HG03175 (cell line): ENCODE measurements around the gene TMEM9.

Source experiments
- ATAC-seq: cut with Tn5 transposase; IDR thresholded peaks from one replicate; pipeline ENCODE4 v1.9.1; 2021; ENCODE audit warnings: mild to moderate bottlenecking, moderate library complexity; ENCODE audit not compliant: unreplicated experiment

Gene TMEM9

DNA sequence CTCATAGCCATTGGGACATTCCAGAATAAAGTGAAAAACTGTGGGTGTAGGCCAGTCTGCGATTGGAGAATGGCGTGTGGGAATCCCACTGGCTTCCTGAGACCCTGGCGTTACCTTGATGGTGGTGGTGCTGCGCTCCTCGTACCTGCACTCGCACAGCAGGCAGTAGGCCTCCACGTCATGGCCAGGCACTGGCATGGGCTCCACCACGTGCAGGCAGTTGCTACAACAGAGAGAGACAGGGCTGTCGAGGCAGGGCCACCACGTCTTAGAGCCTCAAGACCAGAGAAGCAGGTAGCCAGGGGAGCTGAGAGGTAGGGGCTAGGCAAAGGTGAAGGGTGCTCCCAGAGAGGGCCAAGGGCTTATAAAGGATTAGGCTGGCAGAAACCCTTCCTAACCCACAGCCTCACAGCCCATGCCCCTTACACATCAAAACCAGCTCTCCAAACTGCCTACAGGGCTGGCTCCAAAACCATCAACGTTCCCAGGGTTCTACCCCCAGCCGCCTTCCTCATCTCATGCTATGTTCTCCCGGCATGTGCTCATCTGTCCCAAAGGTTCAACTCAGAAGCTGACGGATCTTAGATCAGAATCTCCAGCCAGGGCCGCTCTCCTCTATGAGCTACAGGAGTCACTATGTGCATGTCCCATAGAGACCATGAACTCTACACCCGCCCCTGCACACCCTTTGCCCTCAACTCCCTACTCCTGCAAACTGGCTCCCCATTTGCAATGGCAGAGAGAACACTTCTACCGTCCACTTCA lies 7.5 kb downstream of the TMEM9 start:
- ATAC-seq: no peak

DNA sequence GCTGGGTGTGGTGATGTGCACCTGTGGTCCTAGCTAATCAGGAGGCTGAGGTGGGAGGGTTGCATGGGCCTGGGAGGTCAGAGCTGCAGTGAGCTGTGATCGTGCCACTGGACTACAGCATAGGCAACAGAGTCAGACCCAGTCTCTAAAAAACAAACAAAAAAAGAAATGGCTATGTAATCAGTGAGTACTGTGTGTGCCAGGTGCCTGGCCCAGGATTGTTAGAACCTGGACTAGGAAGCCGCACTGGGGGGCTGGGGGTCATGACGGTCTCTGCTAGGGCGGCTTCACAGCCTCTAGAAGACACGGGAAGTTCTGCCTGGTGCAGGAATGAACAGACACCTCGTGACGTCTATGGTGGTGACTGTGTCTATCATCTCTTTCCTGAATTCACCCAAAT lies 8.5 kb downstream of the TMEM9 start:
- ATAC-seq: no peak

DNA sequence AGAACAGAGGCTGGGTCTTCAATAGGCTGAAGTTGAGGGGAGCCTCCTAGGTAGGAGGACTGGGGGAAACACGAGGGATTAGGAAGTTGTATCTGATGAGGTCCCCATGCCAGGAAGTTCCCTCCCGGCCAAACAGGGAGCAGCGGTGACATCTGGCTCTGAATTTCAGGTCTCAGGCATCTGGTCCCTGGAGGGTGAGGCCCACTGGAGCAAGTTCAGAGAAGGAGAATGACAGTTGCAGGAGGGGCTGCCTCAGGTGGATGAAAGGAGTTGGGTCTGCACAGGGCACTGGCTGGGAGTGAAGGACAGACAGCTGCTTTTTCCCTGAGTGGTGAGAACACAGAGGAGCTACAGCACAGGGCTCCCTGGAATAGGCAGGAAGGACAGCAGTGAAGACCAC lies 9.1 kb downstream of the TMEM9 start:
- ATAC-seq: no peak

DNA sequence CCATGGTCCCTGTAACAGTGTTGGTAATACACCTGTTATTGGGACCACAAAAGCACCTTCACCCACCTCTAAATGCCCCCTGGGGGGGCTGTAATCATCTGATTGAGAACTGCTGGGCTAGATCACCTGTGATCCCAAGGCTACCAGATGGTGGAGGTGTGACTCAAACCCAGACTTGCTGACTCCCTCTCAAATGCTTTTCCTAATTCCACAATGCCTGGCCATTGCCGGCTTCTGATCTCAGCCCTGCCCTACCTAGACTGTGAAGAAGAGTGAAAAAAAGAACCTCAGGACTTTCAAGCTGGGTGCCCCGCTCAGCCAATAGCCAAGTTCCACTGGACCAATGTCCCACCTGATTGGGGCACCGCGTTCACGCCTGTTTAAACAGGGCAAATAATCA lies 9.6 kb downstream of the TMEM9 start:
- no peak for ATAC-seq

DNA sequence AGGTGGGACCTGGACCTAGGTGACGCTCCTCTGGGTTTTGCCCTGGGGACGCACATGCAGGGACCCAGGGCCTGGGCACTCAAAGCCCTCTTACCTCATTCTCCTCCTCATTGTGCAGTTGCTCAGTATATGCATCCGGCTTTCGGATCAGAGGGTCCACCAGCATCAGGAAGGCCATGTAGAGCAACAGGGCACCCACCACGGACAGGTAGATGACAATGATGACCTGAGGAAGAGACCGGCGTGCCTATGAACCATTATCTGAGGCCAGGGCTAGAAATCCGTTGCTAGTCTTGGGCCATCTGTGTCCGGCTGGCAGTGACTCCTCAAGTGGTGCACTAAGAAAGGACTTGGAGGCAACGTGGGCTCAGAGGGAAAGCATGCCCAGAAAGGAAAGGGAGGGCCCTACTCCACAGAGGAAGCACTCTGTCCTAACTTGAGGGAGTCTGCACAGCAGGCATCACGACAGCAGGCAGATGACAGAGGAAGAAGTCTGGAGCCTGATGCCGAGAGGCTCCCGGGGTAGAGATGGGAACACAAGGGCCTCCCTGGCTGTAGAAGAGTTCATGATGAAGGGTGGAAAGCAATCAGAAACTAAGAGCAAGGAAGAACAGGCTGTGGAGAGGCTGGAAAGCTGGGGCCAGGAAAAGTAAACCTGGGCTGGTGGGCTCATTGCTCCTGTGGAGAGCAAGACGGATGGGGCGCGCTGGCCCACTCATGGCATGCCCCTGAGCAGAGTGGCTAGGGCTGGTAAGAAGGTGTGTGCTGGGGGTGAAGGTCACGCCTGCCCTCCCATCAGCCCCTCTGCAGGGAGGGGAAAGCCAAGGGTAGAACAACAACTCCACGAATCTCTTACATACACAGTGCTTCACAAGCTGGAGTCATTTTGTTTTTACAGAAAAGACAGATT lies 10.3 kb downstream of the TMEM9 start:
- no peak for ATAC-seq

DNA sequence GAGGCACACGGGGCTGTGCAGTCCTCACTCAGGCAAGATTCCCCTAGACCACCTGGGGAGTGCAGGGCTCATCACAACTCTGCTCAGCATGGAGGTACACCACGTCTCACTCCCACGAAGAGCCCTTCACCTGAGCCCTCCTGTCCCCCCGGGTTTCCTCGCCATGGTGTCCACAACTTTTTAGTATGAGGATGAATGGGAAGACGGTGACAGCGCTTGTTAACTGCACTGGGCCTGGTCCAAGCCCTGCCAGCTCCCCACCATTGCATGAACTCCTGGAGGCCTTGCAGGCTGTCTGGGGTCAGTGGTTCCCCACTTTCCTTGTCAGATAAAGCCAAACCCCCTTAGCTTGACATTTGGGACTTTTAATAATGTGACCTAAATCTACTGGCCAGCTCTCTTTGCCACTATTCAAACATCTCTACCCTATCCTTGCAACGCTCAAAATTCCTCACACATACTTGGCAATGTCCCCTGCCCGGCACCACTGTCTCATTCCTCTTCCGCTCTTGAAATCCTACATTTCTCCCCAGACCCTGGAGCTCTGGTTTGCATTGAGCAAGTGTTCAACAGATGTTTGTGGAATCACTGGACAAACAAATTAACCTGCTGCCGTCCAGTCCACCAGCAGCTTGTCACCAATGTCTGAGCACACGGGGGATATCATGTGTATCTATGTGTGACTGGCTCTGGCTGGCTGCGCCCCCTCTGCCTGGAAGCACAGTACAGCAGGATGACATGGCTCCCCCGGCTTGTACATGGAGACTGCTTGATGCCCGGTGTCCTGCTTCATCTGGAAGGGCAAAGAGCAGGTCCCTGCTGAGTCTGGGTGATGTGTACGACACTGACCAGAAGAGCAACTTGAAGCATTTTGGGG lies 11.2 kb downstream of the TMEM9 start:
- ATAC-seq: no peak

DNA sequence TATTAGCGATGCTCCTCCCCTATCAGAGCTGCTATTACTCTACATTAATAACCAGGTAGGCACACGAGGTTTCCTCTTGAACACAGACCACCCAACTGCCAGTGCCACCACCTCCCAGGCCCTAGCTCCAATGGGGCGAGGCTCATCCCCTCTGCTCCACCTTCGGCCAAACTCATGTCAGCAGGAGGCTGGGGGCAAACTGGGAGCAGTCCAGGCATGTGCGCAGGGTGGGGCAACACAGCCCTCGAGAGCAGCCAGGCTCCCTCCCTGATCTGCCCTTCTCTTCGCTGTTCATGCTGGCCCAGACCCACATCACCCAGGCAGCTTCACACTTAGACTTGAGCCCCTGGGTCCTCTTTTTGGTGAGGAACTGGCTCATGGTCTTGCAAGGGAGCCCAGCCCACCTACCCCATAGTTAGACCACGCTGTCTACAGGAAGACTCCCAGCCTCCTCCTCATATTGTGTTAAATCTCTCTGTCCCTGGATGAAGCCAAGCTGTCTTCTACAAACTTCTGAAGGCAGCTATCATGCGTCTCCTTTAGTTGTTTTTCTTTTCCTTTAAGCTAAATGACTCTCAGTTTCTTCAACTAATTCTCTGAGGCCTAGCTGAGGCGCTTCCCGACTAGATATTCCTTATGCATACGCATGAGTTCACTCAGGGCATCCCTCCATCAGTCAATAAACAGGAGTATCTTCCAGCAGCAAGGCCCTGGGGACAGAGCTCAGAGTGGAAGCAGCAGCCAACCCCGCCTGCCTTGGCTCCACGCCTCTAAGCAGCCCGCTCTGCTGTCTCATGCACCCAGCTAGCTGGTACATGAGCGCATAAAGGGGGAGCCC lies 12.0 kb downstream of the TMEM9 start:
- ATAC-seq: no peak

DNA sequence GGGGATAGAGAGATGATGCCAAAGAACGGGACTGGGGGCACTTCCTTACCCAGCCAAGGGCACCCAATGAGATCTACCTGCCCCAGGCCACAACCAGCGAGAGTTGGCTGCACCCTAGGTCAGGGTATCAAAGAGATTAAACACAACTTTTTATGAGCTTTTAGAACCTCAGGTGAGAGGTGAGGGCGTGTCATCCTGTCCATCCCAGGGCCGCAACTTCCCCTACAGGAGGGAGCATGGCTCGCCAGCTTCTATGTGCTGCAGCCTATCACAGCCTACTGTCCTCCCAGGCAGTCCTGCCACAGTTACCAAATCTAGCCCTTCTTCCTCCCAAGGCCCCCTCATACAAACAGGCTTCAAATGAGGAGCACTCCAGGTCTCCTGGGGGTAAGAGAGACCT lies 12.9 kb downstream of the TMEM9 start:
- ATAC-seq: no peak

DNA sequence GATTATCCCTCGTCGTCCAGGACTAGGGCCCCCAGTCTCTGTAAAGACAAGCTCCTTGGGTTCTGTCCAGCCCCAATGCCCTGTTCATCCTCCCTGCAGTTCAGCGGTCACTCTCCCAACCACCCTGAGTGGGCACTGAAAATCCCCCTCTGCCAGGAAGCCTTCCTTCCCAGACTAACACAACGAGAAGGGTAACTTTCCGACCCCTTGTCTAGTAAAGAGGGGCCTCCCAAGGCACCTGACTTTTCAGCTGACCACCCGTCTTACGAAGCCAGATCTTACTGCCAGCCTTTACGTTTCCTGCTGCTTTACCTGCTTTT lies 13.4 kb downstream of the TMEM9 start:
- ATAC-seq: no peak

DNA sequence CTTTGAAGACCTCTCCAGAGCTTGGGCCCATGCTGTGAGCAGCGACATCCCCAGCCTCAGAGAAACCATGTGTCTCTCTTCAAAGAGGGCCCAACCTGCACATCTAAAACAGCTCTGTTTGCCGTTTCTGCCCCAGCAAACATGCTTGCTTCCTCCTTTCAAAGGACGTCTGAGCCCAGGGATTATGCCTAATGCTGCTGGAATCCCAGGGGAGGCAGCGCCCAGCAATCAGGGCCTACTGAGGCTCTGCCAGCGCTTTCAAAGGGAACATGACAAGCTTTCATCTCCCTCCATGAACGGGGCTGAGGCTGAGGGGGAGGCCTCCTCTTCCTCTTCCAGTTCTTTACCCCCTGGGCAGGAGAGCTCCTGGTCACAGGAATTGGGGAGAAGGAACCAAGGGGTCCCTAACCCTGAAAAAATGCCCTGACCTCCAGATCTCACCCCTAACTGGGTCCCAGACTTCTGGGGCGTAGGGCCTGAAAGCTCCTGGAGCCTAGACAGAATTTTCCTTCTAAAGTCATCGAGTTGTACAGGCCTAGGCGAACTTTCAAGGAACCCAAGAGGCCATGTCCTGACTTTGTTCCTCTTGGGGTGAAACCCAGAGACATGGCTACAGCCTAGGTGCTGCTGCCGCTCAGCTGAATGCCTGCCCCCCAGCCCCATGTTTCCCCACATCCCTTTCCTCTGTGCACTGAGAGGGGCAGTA lies 13.9 kb downstream of the TMEM9 start:
- no peak for ATAC-seq

DNA sequence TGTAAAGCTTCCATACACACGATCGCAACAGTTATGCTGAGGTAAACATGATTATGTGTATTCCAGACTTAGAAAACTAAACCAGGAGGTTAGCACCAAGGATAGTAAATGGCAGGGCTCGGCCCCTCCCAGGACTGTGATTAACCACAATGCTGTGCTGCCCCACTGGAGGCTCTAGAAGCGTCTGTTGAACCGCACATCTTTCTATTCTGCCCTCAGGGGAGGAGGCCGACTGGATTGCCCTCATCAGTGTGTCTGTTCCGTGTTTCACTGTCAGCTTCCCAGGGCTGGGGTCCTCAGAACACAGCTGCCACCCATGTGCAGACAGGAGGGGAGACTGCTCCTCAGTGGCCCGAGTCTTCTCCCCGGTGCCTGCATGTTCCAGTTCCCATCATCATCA lies 14.5 kb downstream of the TMEM9 start:
- no peak for ATAC-seq

DNA sequence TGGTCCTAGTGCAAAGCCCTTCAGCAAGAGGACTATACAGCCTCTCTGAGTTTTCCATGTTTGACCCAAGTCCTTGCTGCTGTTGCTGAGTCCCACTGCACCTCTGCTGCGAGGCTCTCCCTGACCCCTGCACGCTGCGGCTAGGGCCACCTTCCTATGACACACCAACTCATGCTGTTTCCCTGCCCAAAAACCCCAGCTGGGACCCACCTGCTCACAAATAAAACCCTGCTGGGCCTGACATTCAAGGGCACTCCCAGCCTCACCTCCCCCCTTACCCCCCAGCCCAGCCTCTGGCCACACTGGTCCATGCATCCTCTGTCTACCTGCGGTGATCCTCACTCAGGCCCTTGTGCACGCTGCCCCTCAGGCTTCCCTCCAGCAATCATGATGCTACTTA lies 15.0 kb downstream of the TMEM9 start:
- ATAC-seq: no peak

DNA sequence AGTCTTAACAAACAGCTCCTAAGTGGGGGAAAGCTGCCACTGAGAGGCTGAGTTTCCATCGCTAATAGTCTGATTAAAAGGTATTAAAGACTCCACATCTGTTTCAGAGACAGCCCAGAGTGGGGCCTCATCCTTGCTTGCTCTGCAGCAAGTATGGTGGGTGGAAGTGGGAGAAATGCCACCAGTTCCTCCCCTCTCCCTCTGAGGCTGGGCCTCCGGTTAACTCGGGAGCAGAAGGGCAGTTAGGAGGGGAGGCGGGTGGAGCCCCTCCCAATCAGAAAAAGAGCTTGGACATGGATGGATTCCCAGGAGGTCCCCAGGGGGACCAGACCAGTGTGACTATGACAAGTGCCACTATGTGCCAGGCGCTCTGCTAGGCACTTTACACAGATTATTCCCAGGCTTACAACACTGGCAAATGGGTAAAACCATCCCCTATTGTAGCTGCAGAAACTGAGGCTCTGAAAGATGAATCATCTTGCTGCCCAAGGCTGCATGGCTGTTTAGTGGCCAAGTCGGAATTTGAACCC lies 15.9 kb downstream of the TMEM9 start:
- ATAC-seq: no peak

DNA sequence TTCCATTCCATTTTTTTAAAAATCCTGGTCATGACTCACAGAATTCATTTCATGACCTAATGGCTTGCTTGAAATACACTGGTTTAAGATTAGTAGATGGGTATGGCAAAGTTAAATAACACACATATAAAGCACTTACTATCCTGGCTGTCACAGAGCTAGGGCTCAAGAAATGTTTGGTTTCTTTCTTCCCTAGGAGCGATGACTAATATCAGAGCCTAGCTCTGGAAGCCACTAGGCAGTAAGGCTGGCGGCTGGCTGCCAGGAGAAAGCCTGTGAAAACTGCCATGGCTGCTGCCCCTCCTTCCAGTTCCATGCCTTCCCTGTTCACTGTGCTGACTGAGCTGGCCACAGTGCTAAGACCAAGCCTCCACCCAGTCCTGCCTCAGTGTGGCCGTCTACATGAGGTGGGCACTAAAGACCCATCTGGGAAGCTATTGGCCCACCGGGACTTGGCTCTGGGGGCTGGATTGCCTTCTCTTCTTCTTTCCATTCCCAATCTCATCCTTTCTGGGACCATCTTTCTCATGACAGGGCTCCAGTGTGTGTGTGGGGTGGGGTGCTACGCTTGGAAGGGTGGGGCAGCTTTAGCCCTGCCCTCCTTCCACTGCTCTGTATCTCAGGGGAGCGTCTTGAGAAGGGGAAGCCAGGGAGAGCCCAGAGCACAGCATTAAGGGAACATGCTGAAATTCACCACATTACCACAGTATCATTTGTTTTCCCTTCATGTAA lies 16.5 kb downstream of the TMEM9 start:
- ATAC-seq: no peak

DNA sequence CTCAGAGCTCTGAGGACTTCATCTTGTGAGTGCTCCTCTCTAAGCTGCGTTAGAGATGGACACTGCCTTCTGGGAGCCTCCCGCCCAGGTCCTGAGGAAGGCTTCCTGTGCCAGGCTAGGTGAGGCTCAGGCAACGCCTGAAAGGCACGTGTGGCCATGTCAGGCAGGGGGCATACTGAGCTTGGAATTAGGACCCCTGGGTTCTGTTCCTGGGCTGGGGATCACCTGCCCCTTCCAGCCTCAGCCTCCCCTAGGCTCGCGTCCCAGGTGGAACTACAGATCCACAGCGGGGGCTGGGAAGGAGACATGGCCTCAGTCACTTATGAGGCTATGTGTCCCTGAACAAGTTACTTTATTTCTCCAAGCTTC lies 17.3 kb downstream of the TMEM9 start:
- ATAC-seq: no peak

DNA sequence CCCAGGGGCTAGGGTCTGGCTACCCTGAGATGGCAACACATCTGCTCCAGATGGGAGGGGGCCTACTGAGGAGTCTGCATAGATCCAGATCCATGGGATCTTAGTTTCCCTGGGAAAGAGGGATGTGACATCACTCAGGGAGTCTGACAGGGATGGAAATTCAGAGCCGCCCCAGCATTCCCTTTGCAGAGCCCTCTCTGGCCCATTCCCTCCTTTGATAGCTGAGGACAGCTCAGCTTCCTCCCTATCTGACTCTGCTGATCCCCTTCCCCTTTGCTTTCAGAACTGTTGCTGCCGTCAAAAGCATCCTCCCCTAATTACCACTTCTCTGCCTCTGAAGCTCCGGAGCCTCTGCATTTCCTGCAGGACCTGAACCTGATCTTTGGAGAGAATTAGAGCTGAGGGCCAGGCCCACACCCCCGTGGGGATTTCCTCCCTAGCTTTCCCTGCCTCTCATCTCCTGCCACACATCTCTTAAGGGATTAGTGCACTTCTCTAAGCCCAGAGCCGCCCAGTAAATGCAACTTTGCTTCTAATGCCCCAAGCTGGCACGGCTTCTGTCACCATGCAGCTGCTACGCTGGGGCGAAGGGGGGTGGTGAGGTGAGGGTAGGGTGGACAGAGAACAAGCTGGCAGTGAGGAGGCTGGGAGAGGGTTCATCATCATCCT lies 17.8 kb downstream of the TMEM9 start:
- no peak for ATAC-seq

DNA sequence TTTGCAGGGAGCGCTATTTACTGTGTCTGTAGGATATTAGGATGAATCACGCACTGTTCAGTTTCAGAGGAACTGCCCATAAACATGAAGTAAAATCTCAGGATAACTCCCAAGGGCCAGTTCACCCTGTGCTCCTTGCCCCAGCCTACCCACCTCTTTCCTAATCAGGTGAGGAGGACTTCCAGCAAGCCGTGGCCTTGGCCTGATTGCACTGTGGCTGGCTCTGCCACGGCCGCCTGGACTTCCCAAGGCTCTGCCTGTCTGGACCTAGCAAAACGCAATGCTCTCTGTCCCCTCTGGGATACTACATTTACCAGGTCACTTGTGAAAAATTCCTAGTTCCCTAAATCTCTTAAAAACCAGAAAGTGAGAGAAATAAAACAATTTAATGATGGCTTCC lies 19.9 kb downstream of the TMEM9 start:
- ATAC-seq: no peak

DNA sequence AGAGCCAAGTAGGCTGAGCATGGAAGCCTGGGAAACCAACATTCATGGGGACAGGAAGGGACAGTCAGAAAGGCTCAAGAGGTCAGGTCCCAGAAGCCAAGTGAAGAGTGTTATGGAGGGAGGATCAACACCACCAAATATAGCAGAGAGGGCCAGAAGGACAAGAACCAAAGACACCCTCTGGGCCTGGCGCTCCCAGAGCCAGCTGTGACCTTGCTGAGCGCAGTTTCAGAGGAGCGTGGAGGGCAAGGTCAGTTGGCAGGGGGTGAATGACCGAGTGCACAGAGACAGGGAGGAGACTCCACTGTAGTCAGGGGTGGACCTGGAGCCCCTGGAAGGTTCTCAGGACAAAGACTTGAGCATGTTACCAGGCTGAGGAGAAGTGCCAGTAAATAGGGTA lies 22.9 kb downstream of the TMEM9 start:
- no peak for ATAC-seq

DNA sequence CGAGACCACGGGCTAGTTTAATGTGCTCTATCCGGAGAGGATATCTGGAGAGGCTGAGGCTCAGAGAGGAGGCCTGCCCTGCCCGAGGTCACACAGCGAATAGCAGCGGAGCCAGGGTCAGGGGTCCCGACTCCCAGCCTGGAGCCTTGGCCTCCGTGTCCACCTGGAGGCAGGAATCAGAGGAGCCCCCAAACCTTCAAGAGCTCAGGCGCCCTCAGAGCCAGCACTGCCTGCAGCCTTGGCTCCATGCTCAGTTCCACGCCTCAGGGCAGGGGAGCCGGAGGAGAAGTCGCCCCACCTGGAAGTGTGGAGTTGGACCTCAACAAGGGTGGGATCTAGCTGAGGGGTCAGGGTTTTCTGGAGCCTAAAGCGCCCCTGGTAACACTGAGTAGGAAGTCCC lies 25.3 kb downstream of the TMEM9 start:
- ATAC-seq: no peak
